Measurements from ENCODE around the gene PPARG.
"Not testable (repeated sequence)": the region's sequence is repeated elsewhere in the genome, so short reads cannot be mapped to it uniquely, and the experiment has no call there.

DNA sequence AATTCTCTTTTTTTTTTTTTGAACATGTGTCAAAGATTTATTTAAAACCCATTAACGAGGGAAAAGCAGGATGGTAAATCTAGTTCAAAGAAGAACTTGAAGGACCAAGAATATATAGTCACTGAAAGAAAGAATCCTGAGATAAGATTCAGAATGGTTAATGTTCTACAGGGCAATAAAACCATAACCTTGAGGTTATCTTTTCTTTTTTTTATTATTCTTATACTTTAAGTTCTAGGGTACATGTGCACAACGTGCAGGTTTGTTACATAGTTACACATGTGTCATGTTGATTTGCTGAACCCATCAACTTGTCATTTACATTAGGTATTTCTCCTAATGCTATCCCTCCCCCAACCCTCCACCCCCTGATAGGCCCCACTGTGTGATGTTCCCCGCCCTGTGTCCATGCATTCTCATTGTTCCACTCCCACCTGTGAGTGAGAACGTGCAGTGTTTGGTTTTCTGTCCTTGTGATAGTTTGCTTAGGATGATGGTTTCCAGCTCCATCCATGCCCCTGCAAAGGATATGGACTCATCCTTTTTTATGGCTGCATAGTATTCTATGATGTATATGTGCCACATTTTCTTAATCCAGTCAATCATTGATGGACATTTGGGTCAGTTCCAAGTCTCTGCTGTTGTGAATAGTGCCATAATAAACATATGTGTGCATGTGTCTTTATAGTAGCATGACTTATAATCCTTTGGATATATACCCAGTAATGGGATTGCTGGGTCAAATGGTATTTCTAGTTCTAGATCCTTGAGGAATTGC is 97.8 kb downstream of the PPARG start:
- TF ChIP-seq POLR2A (IDR thresholded peaks at IDR 0.05; ENCODE audit: borderline replicate concordance, extremely low read depth, insufficient read depth, insufficient read length); POLR2AphosphoS5 (IDR thresholded peaks at IDR 0.05; ENCODE audit: low read depth, low read length); EZH2phosphoT487 (IDR thresholded peaks at IDR 0.05; ENCODE audit: borderline replicate concordance): not testable (repeated sequence)
- TF ChIP-seq, protein P1, sequence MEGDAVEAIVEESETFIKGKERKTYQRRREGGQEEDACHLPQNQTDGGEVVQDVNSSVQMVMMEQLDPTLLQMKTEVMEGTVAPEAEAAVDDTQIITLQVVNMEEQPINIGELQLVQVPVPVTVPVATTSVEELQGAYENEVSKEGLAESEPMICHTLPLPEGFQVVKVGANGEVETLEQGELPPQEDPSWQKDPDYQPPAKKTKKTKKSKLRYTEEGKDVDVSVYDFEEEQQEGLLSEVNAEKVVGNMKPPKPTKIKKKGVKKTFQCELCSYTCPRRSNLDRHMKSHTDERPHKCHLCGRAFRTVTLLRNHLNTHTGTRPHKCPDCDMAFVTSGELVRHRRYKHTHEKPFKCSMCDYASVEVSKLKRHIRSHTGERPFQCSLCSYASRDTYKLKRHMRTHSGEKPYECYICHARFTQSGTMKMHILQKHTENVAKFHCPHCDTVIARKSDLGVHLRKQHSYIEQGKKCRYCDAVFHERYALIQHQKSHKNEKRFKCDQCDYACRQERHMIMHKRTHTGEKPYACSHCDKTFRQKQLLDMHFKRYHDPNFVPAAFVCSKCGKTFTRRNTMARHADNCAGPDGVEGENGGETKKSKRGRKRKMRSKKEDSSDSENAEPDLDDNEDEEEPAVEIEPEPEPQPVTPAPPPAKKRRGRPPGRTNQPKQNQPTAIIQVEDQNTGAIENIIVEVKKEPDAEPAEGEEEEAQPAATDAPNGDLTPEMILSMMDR (IDR thresholded peaks at IDR 0.05 in 2 of 3, conservative IDR thresholded peaks at IDR 0.05 in 1 of 3; ENCODE audit: borderline replicate concordance in 1 of 3, insufficient read depth in 1 of 3, low read depth in 2 of 3, low read length in 2 of 3), result not testable (repeated sequence)
